NCI-H146 treated with DMSO at 0.1 percent for 48 hours (cell line): ENCODE measurements around the gene AMOTL1.
"Not testable (repeated sequence)": the region's sequence is repeated elsewhere in the genome, so short reads cannot be mapped to it uniquely, and the experiment has no call there.

Experiments
- DNase-seq: peaks from one replicate; lab custom pipeline; 2025; ENCODE audit not compliant: unreplicated experiment; lab: John Stamatoyannopoulos, UW

Gene AMOTL1

DNA sequence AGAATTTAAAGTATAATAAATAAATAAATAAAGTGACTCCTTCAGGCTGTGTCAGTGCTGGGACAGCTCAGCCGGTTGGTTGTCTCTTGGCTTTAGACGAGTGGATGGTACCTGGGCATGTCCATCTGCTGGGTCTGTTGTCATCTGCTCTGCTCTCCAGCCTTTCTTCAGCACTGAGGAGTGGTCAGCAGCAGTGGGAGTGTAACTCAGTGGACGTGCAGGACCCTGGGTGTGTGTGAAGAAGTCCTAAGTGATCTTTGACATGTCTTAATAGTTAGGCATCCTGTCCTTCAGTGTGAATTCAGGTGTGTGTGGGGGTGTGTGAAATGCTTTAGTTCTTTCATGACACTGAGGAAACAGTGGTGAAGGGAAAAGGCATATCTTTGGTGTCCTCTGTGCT lies 24.3 kb downstream of the AMOTL1 start:
- DNase-seq: no peak

DNA sequence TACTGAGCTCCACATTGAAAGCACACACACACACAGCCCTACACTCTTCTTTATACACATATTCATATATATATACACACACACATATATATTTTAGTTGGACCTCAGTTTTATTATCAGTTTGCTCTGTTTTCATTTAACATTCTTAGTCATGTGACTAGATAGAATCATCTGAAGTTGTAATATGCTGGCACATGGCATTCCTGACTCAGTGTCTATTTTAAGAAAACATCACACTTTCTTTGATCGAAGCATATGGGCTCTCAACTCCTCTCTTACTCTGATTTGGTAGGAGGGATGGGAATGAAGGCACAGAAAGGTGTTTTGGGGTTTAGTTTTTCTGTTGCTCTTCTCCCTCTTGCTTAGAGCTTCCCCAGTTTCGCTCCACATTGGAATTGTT lies 24.8 kb downstream of the AMOTL1 start:
- no peak for DNase-seq

DNA sequence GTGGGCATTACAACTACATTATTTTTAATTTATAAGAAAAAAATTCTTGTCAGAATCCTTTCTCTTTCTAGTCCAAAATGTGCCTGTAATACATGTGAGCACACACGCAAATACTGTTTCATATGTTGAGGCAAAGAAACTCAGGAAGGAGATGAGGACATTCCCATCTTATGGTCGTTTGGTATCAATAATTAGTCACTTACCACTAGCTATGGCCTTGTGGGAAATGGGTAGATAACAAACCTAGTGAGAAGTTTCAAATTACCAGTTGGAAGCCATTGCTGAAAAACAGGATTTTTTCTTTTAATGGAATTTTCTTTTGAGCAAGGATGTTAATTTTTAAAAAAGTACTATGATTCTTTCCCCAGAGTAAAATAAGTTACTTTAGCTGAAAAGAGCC lies 25.7 kb downstream of the AMOTL1 start:
- no peak for DNase-seq

DNA sequence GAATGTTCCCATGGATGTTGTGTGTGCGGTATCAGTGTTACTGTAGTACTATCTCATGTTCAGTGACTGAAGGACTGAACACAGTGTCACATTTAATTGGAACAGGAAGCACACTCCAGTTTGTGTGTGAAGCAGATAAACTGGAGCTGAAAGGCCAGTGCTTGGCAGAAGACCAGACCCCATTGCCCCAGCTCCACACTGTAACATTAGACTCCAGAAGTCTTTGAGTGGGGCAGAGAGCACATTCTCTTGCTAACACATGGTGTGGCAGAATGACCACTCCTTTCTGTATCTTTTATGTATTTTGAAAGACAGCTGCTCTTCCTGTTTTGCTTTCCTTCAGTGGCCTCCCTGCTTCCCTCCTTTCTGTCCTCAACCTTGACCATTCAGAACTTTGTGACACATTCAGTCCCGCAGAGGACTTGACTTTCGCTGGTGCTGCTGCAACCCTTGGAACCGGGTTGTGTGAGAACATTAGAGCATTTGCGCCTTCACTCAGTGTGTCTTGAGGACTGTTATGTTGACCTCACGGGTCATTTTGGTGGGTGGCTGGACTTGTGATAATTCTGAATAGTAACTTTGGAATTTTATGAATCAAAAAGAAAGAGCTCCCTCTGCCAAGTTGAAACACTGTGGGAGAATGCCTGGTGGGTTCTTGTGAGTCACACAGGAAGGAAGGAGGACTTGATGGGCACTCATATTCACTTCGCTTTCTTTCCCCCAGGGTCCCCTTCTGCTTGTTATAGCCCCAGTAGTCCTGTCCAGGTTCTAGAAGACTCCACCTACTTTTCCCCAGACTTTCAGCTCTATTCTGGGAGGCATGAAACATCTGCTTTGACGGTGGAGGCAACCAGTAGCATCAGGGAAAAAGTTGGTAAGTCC lies 26.4 kb downstream of the AMOTL1 start:
- no peak for DNase-seq

DNA sequence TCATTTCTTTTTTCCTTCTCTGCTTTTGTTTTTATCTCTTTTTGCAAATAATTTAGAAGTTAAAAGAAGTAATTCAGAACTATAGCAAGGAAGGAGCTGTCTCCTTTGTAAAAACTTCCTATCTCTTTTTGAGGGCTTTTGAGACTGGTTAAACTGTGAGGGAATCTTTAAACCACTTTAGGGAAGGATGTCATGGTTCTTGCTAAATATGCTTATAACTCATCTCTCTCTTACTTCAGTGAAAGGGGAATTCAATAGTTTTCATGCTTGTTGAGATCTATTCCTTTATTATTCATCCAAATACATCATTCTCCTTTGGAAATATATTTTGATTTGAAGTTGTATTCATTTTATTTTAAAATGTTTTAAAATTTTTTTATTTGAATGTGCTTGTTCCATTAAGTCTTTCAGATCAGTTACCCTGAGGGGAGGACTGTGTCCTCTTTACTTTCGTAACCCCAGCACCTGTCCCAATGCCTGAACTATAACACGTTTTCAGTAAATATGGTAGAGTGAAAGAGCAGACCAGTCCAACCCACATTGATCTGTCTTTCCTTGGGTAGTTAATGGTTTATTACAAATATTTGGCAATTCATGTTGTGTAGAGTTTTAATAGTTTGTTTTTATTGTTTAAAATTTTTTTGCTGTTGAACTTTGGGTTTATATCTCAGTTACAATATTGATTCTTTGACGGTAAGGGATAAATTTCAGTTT lies 27.5 kb downstream of the AMOTL1 start:
- no peak for DNase-seq

DNA sequence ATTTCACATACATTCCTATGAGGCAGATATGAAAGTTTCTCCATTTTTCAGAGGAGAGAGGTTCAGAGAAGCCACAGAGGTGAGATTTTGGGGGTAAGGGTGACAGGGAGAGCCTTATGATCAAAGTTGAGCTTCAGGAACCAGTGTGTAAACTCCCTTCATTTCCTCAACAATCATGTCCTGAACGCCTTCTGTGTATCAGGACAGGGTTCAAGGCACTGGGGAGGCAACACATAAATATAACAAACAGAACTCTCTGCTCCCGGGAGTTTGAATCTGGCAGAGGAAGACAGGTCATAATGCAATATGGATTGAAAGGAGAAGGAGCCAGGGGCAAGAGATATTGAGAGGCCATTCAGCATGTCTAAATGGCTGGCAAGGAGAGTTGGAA lies 28.0 kb downstream of the AMOTL1 start:
- DNase-seq: no peak

DNA sequence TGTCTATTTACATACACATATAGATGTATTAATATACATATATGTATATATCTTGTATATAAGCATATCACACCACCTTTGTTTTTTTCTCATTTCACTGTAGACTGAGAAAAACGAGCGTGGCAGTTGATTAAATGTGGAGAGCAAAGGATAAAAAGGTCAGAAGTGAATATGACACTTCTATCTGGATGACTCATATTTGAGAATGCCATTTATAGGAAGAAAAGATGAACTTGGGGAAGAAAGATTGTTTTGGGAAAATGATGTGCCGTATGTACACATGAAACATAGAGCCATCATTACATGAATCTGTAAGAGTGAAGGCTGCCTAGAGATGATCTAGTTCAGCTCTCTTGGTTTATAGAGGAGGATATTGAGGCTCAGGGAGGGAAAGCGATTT lies 28.7 kb downstream of the AMOTL1 start:
- no peak for DNase-seq

DNA sequence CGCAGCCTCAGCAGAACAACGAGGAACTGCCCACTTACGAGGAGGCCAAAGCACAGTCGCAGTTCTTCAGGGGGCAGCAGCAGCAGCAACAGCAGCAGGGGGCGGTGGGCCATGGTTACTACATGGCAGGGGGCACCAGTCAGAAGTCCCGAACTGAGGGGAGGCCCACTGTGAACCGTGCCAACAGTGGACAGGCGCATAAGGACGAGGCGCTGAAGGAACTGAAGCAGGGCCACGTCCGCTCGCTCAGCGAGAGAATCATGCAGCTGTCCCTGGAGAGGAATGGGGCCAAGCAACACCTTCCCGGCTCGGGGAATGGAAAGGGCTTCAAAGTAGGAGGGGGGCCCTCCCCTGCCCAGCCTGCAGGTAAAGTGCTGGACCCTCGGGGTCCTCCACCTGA lies 31.6 kb downstream of the AMOTL1 start:
- DNase-seq: no peak

DNA sequence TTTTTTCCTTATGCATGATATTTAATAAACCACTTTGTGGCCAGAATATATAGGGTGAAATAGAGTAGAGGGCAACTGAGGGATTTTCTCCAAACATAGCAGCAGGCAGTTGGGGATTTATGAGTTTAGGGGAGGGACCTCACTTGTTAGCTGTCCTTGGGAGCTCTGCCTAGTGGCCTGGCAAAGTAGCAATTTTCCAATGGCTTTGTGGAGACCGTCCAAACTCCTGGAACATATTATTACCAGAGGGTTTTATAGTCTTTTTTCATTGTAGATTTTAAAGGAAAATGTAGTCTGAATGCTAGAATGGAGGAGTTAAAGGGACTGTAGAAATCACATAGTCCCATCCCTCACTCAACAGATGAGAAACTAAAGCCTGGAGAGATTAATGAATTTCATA lies 32.3 kb downstream of the AMOTL1 start:
- DNase-seq: no peak

DNA sequence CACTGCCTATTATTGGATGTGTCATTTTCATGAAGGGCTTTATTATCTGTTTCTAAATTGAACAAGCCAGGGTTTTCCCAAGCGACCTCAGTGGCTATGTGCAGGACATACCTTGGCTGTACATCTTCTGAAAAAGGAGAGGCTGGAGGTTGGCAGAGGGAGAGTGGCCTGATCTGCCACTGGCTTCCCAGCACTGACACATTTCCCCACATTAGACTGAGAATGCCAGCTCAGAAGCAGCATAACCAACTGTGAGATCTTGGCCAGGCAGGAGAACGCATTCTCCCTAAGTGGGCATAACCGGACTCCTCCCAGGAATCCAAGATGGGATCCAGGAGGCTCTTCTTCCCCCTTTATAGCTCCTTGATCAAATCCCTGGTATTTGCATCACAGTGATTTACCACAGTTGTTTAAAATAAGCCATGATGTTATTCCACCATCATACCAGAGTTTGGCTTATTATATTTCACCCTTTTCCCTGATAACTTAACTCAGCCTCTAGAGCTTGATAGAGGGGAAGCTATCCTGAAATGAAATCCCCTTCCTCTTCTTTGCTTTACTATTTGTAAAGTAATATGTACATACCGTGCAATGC lies 33.8 kb downstream of the AMOTL1 start:
- no peak for DNase-seq

DNA sequence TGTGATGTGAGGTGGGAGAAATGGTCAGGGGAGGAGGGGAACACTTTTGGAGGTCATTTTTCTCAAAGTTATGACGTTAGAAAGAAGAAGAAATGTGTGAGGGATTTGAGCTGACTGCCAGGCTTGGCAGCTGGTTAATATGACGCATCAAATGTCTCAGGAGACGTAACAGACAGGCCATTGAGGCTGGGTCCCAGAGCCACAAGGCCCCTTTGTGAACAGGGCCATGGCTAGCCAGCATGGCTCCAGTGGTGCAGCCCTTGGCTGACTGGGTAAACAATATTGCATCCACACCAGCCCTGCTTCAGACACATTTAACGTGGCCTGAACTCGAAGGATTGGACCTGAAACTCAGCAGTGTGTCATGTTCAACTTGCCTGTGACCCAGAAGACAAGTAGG lies 34.3 kb downstream of the AMOTL1 start:
- DNase-seq: no peak

DNA sequence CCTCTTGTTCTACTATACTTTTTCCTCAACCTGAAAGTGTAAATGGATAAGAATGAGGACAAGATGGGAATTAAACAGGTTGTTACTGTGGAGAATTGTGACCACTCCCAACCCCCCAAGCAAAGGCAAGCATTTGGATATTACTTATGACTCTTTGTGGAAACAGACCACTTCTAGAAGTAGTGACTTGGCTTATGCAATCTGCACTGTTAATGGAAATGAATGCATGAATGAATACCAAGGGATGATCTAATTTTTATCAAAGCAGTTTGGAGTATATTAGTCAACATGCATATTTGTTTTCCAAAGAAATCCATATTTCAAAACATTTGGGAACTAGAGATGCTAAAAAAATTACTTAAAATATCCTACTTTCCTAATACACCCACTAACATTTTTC lies 35.3 kb downstream of the AMOTL1 start:
- DNase-seq: no peak

DNA sequence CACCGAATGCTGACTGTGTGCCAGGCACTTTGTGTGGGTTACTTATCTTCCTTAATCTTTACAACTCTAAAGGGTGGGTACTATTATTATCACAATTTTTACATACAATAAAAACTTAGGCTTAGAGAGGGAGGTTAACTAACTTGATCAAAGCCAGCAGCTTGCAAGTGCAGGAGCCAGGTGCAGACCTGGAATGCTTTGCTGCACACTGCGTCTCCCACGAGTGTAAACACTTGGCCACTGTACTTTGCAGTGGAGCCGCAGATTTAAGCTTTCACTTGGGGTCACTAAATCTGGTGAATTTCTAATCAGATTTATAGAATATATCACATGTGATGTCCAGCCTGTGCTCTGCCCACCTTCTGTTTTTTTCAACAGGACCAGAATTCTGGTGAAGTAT lies 36.7 kb downstream of the AMOTL1 start:
- DNase-seq: no peak

DNA sequence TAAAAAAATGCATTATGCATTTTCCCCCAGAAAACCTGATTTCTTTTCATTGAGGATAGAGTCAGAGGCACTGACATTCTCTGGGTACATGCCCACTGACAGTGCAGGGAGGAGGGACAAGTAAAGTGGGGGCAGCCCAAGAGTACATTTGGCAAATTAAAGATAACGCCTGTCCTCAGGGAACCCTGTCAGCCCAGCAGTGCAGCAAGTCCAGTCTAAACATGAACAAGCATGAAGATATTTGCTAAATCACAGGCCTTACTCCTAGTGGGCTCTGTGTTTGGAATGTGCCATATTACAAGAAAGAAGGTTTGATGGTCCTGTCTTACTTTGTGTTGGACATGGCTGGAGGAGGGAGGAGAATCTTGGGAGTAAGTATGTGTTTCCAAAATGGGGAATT lies 37.9 kb downstream of the AMOTL1 start:
- no peak for DNase-seq

DNA sequence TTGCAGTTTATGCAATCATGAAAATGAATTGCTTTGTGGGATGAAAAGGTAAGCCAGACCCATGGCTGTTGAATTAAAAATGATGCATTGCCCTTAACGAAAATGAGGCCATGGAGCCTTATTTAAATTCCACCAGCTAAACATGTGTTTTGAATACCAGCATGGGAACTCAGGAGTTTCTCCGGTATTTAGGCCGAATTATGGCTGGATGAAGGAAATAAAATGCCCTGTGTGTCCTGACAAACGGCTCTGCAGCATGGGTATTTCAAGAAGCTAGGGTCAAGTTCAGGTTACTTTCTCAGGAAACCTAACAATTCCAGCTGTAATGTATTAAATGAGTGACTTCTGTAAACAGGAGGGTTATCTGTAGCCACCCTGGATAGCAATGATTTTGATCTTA lies 38.3 kb downstream of the AMOTL1 start:
- DNase-seq: no peak

DNA sequence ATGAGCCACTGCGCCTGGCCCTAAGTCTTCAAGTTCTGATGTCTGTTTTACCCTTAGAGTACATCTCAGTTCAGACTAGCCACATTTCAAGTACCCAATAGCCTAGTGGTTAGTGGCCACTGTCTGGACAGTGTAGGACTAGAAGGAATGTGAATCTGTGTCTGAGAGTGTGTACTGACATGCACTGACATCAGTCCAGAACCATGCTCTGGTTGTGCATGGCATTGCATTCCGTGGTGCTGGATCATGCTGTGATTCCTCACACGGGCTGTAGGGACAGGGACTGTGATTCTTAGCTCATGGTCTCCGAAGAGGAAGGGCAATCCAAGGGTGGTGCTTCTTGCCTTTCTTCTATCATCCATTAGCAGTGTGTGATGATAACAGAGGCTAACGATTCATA lies 41.1 kb downstream of the AMOTL1 start:
- DNase-seq: no peak

DNA sequence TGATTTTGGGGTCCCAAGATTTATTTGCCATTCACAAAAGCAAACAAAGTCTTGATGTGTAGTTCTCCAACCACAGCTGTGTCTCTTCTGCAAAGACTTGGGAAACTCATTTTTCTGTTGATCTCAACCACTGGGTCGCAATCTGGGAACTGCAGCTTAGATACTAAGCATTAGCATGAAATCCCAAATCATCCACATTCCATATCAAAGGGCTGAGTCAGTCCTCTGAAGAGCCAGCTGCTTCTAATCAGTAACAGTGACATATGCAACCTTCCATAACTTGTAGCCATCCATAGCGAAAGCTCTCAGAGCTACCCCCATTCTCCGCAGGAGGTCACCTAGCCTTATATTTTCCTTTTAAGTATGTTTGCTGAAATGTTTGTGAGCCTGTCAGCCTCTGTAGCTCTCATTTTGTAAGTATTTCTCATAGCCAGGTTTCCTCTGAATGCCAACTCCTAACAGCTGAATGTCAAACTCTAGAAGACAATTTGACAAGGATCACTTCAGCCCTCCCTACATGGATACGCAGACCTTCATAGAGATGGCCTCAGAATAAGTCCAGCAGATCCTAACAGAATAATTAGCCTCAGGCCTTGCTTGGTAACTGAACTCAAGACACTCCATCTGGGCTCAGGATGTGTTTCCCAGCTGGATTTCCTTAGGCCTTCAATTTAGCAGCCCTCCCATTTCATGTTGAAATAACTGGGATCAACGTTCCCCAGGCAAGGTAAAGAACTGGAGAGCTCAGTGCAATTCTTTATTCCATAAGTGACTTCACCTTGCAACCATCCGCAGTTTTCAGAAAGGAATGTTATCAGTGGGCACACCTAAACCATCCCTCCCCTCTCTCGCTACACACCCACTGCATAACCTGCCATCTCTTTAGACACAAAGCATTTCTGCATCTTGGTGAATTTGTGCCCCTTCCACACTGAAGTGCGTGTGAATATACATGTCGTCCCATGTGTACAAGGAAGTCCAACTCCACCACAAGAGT lies 44.9 kb downstream of the AMOTL1 start:
- DNase-seq: not testable (repeated sequence)

DNA sequence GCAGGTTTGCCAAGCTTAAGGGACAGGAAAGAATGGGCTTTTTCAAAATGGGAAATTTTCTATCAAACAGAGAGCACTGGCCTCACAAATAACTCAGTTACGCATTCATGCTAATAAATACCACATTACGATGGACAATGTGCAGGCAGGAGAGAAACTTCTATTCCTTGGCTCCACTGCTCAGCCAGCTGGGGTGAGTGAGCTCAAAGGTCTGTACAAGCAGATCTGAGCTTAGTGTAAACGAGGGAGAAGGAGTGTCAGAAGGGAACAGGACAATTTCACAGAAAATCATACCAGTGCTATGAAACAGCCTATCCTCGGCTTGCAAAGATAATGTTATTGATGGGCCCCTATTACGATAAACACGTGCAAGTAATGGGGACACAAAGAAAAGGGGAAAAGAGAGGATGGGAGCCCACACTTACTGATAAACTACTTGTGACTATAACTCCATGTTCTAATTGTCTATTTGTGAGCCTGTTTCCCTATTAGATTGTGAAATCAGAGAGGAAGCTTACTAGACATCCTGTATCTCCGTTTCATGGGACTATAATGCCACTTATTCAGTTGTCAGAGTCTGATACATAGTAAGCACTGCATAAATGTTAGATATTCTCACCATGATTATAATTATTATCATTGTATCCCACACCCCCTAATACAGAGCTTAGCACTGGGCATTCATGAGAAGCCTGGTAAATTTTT lies 46.3 kb downstream of the AMOTL1 start:
- DNase-seq: no peak

DNA sequence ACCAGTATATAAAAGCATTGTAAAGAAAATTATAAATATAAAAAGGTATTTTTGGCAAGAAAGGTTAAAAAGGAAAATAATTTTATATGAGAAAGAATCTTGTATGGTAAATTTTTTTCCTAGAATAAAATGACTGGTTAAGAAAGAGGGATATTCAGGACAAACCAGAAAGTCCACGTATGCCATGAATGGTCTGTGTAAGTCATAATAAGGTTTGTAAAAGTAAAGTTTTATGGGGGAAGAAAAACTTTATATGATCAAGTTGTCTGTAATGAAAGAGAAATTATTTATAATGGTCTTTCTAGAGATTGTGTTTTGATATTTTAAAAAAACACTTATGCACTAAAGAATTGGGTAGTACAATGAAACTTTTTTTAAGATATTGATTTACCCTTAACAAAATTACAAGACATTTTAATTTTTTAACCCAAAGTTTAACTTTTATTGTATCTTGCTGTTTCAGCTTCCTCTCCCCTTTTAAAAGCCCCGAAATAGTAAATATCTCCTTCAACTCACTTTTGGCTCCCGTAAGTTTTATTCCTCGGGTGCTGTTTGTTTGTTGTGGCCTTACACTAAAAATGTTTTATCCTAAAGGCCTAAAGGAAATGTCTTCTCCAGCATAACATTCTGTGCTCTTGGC lies 47.7 kb downstream of the AMOTL1 start:
- no peak for DNase-seq

DNA sequence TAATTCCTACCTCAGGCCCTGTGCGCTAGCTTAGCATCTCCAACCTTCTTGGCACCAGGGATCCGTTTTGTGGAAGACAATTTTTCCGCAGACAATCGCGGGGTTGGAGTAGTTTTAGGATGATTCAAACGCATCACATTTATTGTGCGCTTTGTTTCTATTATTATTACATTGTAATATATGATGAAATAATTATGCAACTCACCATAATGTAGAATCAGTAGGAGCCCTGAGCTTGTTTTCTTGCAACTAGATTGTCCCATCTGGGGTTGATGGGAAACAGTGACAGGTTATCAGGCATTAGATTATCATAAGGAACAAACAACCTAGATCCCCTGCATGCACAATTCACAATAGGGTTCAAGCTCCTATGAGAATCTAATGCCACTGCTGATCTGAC lies 52.3 kb downstream of the AMOTL1 start:
- no peak for DNase-seq
